HG03097 (cell line): Measurements from ENCODE around the gene DRD2.

Source experiments
- ATAC-seq: cut with Tn5 transposase; IDR thresholded peaks from one replicate; pipeline ENCODE4 v1.9.1; 2021; ENCODE audit not compliant: unreplicated experiment, low FRiP score

Gene DRD2

GRCh38 chr11:113447621-113448315, 27.4 kb downstream of the DRD2 start:
- no peak for ATAC-seq

GRCh38 chr11:113446938-113447337, 28.3 kb downstream of the DRD2 start:
- ATAC-seq: no peak

GRCh38 chr11:113446112-113446511, 29.1 kb downstream of the DRD2 start:
- ATAC-seq: no peak

- ATAC-seq: no peak
These were observed 30.6 kb downstream of the DRD2 start for GRCh38 chr11:113444502-113445123.

- no peak for ATAC-seq
These were observed 34.4 kb downstream of the DRD2 start for GRCh38 chr11:113440816-113441215.

GRCh38 chr11:113436672-113437252, 38.4 kb downstream of the DRD2 start:
- ATAC-seq: no peak

GRCh38 chr11:113435190-113435968, 39.8 kb downstream of the DRD2 start:
- ATAC-seq: no peak

GRCh38 chr11:113431746-113432145, 43.5 kb downstream of the DRD2 start:
- ATAC-seq: no peak

- ATAC-seq: no peak
These were observed 48.5 kb downstream of the DRD2 start for GRCh38 chr11:113426686-113427085.

- ATAC-seq: no peak
These were observed 54.4 kb downstream of the DRD2 start for GRCh38 chr11:113420808-113421207.

GRCh38 chr11:113419454-113420003, 55.7 kb downstream of the DRD2 start:
- ATAC-seq: no peak

- ATAC-seq: no peak
These were observed 57.8 kb downstream of the DRD2 start for GRCh38 chr11:113417428-113417827.

- ATAC-seq: no peak
These were observed 59.9 kb downstream of the DRD2 start for GRCh38 chr11:113415343-113415742.

- no peak for ATAC-seq
These were observed 62.5 kb downstream of the DRD2 start for GRCh38 chr11:113412675-113413074.

- no peak for ATAC-seq
These were observed 63.7 kb downstream of the DRD2 start for GRCh38 chr11:113411536-113411935.

GRCh38 chr11:113410414-113411135, 64.6 kb downstream of the DRD2 start:
- ATAC-seq: no peak

- ATAC-seq: no peak
These were observed 65.7 kb downstream of the DRD2 start for GRCh38 chr11:113409526-113409925.

- no peak for ATAC-seq
These were observed 66.3 kb downstream of the DRD2 start for GRCh38 chr11:113408887-113409286.

- ATAC-seq: no peak
These were observed 67.0 kb downstream of the DRD2 start for GRCh38 chr11:113408206-113408605.

GRCh38 chr11:113407163-113407562, 68.0 kb downstream of the DRD2 start:
- ATAC-seq: no peak
